Common myeloid progenitor, CD34-positive (primary cell): Measurements from ENCODE around the gene TNFRSF21. TPM values are rescaled to one million over a fixed set of nuclear protein-coding genes. Genes with fewer than 3 reads are reported as not detected.

Source experiments
- CTCF ChIA-PET: fragments of 350-600 bp; sonication (Branson Sonifier 250); formaldehyde crosslinking; loops from one replicate; lab custom pipeline; 2021; ENCODE audit warnings: antibody characterized with exemption; lab: Charles Lee
- POLR2A ChIA-PET: fragments of 350-600 bp; sonication (Branson Sonifier 250); formaldehyde crosslinking; loops from one replicate; lab custom pipeline; 2021; ENCODE audit warnings: antibody characterized with exemption; lab: Charles Lee
- DNase-seq, 3 donors: peaks; one replicate each; pipeline versions ENCODE4 v3.0.0 to v3.0.0-alpha.2; 2013
- H3K27ac ChIP-seq, 2 experiments: 1 replicate in 1 of 2; 2 replicates in 1 of 2; pipeline ENCODE4 v1.7.0; 2013; ENCODE audit warnings: inconsistent platforms in 2 of 2, low read length in 2 of 2, mild to moderate bottlenecking in 2 of 2, low read depth in 1 of 2, moderate library complexity in 1 of 2; ENCODE audit not compliant: severe bottlenecking in 2 of 2, insufficient read depth in 1 of 2, poor library complexity in 1 of 2
- H3K27me3 ChIP-seq, 5 experiments: replicated peaks in 2 of 5; 1 replicate in 3 of 5; 2 replicates in 2 of 5; pipeline versions ENCODE4 v1.6.1 to v1.7.0; 2013; ENCODE audit warnings: low read length in 4 of 5, mild to moderate bottlenecking in 2 of 5, moderate library complexity in 2 of 5, inconsistent platforms in 1 of 5; ENCODE audit not compliant: insufficient read depth in 5 of 5, control insufficient read depth in 4 of 5
- H3K36me3 ChIP-seq, 4 experiments: 1 replicate in 2 of 4; 2 replicates in 2 of 4; pipeline versions ENCODE4 v1.6.1 to v1.7.0; 2013; ENCODE audit warnings: low read length in 3 of 4, control low read depth in 1 of 4, mild to moderate bottlenecking in 1 of 4; ENCODE audit not compliant: control insufficient read depth in 4 of 4, insufficient read depth in 4 of 4
- H3K4me1 ChIP-seq, 4 experiments: 1 replicate in 3 of 4; 2 replicates in 1 of 4; pipeline versions ENCODE4 v1.6.1 to v1.7.1; 2013; ENCODE audit warnings: low read length in 3 of 4, mild to moderate bottlenecking in 3 of 4, control low read depth in 1 of 4, inconsistent platforms in 1 of 4, moderate library complexity in 1 of 4; ENCODE audit not compliant: control insufficient read depth in 4 of 4, insufficient read depth in 4 of 4; ENCODE audit errors: control extremely low read depth in 1 of 4
- H3K4me3 ChIP-seq, 7 experiments: 1 replicate in 4 of 7; 2 replicates in 3 of 7; pipeline versions ENCODE4 v1.5.1 to v1.7.0; 2013; ENCODE audit warnings: mild to moderate bottlenecking in 7 of 7, low read length in 6 of 7, moderate library complexity in 6 of 7, inconsistent platforms in 2 of 7, low read depth in 2 of 7, control low read depth in 1 of 7; ENCODE audit not compliant: insufficient read depth in 4 of 7, control insufficient read depth in 1 of 7; ENCODE audit errors: extremely low read depth in 1 of 7
- H3K9me3 ChIP-seq, 5 experiments: 1 replicate in 4 of 5; 2 replicates in 1 of 5; pipeline versions ENCODE4 v1.6.1 to v1.7.1; 2013; ENCODE audit warnings: low read length in 4 of 5, mild to moderate bottlenecking in 2 of 5, inconsistent platforms in 1 of 5, low read depth in 1 of 5, moderate library complexity in 1 of 5; ENCODE audit not compliant: control insufficient read depth in 4 of 5, insufficient read depth in 2 of 5; ENCODE audit errors: control extremely low read depth in 1 of 5
- WGBS: methylation state at CpG from one replicate; pipeline ENCODE4 v1.1.5; 2013; ENCODE audit not compliant: insufficient coverage; 5-methylcytosine and 5-hydroxymethylcytosine counted together
- polyA plus RNA-seq: library from polyadenylated mRNA; unstranded; fragments of 120-200 nt; gene quantifications from one replicate; pipeline ENCODE4 v1.2.1, GENCODE V29; 2013

TNFRSF21 gene, protein sequence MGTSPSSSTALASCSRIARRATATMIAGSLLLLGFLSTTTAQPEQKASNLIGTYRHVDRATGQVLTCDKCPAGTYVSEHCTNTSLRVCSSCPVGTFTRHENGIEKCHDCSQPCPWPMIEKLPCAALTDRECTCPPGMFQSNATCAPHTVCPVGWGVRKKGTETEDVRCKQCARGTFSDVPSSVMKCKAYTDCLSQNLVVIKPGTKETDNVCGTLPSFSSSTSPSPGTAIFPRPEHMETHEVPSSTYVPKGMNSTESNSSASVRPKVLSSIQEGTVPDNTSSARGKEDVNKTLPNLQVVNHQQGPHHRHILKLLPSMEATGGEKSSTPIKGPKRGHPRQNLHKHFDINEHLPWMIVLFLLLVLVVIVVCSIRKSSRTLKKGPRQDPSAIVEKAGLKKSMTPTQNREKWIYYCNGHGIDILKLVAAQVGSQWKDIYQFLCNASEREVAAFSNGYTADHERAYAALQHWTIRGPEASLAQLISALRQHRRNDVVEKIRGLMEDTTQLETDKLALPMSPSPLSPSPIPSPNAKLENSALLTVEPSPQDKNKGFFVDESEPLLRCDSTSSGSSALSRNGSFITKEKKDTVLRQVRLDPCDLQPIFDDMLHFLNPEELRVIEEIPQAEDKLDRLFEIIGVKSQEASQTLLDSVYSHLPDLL
- 9.9 TPM for polyA plus RNA-seq

DNA sequence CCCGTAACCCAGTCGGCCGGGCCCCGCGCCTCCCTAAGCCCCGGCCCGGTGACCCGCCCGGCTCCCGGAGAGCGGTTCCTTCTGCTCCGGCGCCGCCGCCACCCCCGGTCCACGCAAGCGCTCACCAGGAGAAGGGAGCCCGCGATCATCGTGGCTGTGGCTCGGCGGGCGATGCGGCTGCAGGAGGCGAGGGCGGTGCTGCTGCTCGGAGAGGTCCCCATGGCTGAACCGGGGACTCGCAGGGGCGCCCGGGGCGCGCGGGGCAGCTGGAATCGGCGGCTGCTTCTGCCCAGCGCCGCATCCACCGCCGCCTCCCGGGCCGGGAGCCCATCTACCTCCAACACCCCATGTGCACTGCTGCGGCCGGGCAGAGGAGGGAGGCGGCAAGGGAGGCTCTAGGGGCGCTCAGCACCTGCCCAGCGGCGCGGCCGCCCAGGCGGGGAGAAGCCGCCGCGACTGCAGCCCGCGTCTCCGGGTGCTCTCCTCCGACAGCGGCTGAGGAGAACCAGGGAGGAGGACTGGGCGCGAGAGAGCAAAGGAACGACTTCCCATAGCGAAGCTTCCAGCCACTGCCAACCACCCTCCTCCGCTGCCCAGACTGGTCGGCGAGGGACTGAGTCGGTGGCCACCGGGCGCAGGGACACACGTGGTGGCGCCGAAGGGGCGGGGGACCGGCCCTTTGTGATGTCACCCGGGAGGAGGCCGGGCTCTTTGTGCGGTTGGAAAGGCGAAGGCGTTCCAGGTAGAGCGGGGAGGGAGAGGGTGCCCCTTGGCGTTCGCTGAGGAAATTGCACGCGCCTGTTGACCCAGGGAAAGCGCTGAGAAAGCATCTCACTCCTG, at the start of gene TNFRSF21:
TNFRSF21 (minus strand) TSS at position 615 of the 840 bp plus-strand sequence; CDS start at position 221, 394 bp downstream.
- 0% methylated on average over 55 of the region's 86 CpGs for WGBS
- no peak within 1 kb of the TSS for H3K27ac ChIP-seq

DNA sequence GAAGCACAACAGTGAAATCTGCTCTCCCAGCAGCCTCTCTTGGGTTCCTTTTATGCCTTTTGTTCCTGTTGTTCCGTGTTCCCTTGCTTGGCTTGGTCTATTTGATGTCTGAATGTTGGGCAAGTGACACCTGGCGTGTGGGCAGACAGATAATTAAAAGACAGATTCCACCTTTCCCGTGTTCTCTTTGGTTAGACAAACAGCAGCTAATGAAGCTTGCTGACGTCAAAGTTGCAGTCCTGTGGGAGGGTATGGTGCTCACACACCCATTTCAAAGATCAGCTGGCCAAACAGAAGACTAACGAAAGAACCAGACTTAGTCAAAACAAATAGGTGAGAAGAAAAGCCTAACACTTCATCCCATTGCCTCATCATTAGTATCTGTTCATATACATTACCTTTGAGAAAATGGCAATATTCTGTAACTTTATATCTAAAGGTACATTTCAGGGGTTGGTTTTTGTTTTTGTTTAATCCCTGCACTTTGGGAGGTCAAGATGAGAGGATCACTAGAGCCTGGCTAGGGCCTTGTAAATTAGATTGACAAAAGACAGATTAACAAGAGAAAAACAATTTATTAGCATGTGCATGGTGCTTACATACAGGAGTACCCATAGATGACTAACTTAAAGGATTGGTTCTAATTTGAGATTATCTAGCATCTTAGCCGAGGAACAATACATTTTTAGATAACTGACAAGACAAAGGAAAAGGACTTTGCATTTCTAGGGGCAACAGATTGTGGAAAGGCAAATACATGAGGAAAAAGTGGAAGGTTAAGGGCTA, 48.9 kb upstream of the TNFRSF21 start:
- WGBS, result 100% methylated on average over 2 of the region's 6 CpGs
- Histone ChIP-seq H3K27ac (no peak overlapping the region), H3K36me3 (no peaks in the 10 kb centered on the region), H3K9me3 (no peaks in the 10 kb centered on the region), H3K4me3 (no peak overlapping the region), H3K27me3 (no peaks in the 10 kb centered on the region), H3K4me1 (peaks cover 16 to 61% (median 39%) of the 10 kb centered on the region in 4 experiments)
- ChIA-PET POLR2A (no interaction called here), CTCF (interaction anchor here (1.0 kb wide), 1 partner anchor 9 kb away, joined by 3 read pairs; no protein-coding TSS in a partner anchor)
- DNase-seq, result no peak

More for the DNA sequence above, at the start of gene TNFRSF21:
- ChIA-PET POLR2A (interaction anchor here (1.1 kb wide), 1 partner anchor 67 kb away, joined by 3 read pairs; no protein-coding TSS in a partner anchor), CTCF (interaction anchor here (0.7 to 2.7 kb wide), 7 partner anchors 10 to 212 kb away, joined by 3 to 28 read pairs (median 3); no protein-coding TSS in a partner anchor)
- Histone ChIP-seq H3K4me1 (peaks cover 9 to 18% (median 13%) of the 10 kb centered on the region in 4 experiments), H3K4me3 (peak within 1 kb of the TSS; percentile 71 to 90 (median 84)), H3K9me3 (peaks cover 0 to 4% (median 0%) of the 10 kb centered on the region in 5 experiments), H3K27me3 (no peaks in the 10 kb centered on the region), H3K36me3 (no peaks in the 10 kb centered on the region)
- DNase-seq, result peak; percentile 87 to 94 (median 93)

DNA sequence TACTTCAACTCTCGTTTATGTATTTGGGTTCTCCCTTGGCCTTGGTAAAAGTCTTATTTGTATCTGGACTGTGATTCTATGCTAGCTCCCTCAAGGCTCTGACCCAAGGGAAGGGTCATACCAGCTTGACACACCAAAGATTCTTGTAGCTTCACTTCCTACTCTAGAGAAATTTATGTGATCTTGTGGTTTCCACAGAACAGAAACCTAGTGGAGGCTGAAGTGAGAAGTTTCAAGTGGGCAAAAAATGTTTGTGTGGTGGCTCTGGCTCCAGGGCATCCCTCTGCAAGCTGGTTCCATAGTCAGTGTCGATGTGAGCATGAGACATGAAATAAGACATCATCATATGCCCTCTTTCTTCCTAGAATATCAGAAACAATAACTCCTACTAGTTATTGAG, 48.1 kb upstream of the TNFRSF21 start:
- peaks cover 24 to 69% (median 47%) of the 10 kb centered on the region in 4 experiments for H3K4me1 ChIP-seq
- H3K27me3 ChIP-seq, result no peaks in the 10 kb centered on the region
- H3K4me3 ChIP-seq, result no peak overlapping the region
- ChIA-PET CTCF (interaction anchor here (1.3 kb wide), 1 partner anchor 56 kb away, joined by 4 read pairs; no protein-coding TSS in a partner anchor), POLR2A (no interaction called here)
- peak in 2 of 3 donors; percentile 26 to 40 for DNase-seq
- H3K27ac ChIP-seq, result no peak overlapping the region
- H3K36me3 ChIP-seq, result no peaks in the 10 kb centered on the region
- H3K9me3 ChIP-seq, result no peaks in the 10 kb centered on the region
- 100% methylated on average over 1 of the region's 2 CpGs for WGBS

DNA sequence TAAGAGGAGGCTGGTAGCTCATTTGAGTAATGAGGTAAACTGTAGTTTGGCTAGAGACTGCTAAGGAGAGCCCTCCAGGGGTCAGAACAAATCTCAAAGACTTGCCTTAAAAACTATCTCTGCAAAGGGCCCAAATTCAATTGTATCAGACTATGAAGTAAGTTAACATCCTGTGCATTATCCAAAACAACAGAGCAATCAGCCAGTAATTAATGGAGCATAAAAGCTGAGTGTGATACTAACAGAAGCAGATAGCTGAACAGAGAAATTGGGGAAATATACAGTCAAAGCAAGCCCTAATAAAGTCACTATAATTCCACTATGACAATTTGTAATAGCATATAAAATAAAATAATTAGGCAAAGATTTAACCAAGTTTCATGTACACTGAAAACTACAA, 45.8 kb upstream of the TNFRSF21 start:
- H3K27me3 ChIP-seq, result no peaks in the 10 kb centered on the region
- peaks cover 28 to 64% (median 45%) of the 10 kb centered on the region in 4 experiments for H3K4me1 ChIP-seq
- DNase-seq, result no peak
- no peak overlapping the region for H3K4me3 ChIP-seq
- peaks cover 0 to 4% (median 0%) of the 10 kb centered on the region in 5 experiments for H3K9me3 ChIP-seq
- ChIA-PET CTCF (interaction anchor here (1.2 kb wide), 1 partner anchor 15 kb away, joined by 4 read pairs; no protein-coding TSS in a partner anchor), POLR2A (no interaction called here)
- H3K27ac ChIP-seq, result no peak overlapping the region
- H3K36me3 ChIP-seq, result no peaks in the 10 kb centered on the region

DNA sequence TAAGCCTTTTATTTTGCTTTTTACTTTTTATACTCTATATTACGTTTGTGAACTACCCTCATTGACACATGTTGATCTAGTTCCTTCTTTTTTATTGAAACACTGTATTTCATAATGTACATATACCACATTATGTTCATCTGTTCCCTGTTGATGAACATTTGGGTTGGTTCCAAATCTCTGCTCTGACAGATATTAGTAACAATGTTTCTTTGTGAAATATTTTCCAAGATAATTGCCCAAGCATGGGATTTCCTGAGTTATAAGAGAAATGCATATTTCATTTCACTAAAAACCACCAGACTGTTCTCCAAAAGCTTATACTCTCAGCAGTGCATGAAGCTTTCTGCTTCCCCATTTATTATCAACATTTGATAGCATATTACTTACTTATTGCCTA, 44.2 kb upstream of the TNFRSF21 start:
- Histone ChIP-seq H3K27me3 (no peaks in the 10 kb centered on the region), H3K4me3 (no peak overlapping the region), H3K27ac (no peak overlapping the region), H3K36me3 (no peaks in the 10 kb centered on the region), H3K4me1 (peaks cover 23 to 49% (median 36%) of the 10 kb centered on the region in 4 experiments), H3K9me3 (peaks cover 0 to 4% (median 0%) of the 10 kb centered on the region in 5 experiments)
- ChIA-PET POLR2A (no interaction called here), CTCF (interaction anchor here (0.5 to 1.4 kb wide), 2 partner anchors 9 to 20 kb away, joined by 3 to 8 read pairs; no protein-coding TSS in a partner anchor)
- WGBS, result no CpG with 5 or more reads among the region's 1 CpG
- peak in 2 of 3 donors; percentile 77 to 79 for DNase-seq

DNA sequence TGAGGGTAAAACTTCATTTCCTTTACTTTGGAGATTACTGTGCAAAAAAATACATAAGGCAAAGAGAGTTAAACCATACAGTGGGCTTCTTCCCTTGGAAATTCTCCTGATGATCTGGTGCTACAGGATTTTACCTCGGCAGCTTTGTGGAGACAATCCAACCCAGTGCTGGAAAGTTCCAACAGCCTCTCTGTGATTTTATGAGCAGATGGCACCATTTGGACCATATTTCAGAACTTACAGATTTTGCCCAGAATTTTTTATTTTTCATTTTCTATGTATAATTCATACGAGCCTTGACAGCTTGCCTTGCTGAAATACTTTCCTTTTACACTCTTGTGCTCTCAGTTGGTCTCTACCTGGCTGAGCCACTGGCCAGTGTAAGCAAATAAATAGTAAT, 43.3 kb upstream of the TNFRSF21 start:
- DNase-seq, result no peak
- Histone ChIP-seq H3K27ac (no peak overlapping the region), H3K9me3 (peaks cover 0 to 4% (median 0%) of the 10 kb centered on the region in 5 experiments), H3K27me3 (no peaks in the 10 kb centered on the region), H3K4me3 (no peak overlapping the region), H3K4me1 (peaks cover 23 to 41% (median 32%) of the 10 kb centered on the region in 4 experiments), H3K36me3 (no peaks in the 10 kb centered on the region)
- ChIA-PET CTCF (interaction anchor here (1.3 kb wide), 1 partner anchor 18 kb away, joined by 6 read pairs; no protein-coding TSS in a partner anchor), POLR2A (no interaction called here)
- WGBS, result 56% methylated on average over 1 of the region's 2 CpGs
